Measurements from ENCODE around the gene DOHH.

- TF ChIP-seq EZH2 (IDR thresholded peaks at IDR 0.05; ENCODE audit: low read depth, unreplicated experiment) (no peak), POLR2AphosphoS5 (IDR thresholded peaks at IDR 0.05; ENCODE audit: low read depth) (peak; percentile 44; the same call in 1 of the 2 replicates), EZH2phosphoT487 (IDR thresholded peaks at IDR 0.05; ENCODE audit: unreplicated experiment) (no peak), ZNF331 (CRISPR knock-in tag; IDR thresholded peaks at IDR 0.05; ENCODE audit: low read depth) (no peak)
- TF ChIP-seq, protein P1, sequence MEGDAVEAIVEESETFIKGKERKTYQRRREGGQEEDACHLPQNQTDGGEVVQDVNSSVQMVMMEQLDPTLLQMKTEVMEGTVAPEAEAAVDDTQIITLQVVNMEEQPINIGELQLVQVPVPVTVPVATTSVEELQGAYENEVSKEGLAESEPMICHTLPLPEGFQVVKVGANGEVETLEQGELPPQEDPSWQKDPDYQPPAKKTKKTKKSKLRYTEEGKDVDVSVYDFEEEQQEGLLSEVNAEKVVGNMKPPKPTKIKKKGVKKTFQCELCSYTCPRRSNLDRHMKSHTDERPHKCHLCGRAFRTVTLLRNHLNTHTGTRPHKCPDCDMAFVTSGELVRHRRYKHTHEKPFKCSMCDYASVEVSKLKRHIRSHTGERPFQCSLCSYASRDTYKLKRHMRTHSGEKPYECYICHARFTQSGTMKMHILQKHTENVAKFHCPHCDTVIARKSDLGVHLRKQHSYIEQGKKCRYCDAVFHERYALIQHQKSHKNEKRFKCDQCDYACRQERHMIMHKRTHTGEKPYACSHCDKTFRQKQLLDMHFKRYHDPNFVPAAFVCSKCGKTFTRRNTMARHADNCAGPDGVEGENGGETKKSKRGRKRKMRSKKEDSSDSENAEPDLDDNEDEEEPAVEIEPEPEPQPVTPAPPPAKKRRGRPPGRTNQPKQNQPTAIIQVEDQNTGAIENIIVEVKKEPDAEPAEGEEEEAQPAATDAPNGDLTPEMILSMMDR (conservative IDR thresholded peaks at IDR 0.05; ENCODE audit: low read depth in 2 of 2) = no peak
- TF ChIP-seq, protein P2, sequence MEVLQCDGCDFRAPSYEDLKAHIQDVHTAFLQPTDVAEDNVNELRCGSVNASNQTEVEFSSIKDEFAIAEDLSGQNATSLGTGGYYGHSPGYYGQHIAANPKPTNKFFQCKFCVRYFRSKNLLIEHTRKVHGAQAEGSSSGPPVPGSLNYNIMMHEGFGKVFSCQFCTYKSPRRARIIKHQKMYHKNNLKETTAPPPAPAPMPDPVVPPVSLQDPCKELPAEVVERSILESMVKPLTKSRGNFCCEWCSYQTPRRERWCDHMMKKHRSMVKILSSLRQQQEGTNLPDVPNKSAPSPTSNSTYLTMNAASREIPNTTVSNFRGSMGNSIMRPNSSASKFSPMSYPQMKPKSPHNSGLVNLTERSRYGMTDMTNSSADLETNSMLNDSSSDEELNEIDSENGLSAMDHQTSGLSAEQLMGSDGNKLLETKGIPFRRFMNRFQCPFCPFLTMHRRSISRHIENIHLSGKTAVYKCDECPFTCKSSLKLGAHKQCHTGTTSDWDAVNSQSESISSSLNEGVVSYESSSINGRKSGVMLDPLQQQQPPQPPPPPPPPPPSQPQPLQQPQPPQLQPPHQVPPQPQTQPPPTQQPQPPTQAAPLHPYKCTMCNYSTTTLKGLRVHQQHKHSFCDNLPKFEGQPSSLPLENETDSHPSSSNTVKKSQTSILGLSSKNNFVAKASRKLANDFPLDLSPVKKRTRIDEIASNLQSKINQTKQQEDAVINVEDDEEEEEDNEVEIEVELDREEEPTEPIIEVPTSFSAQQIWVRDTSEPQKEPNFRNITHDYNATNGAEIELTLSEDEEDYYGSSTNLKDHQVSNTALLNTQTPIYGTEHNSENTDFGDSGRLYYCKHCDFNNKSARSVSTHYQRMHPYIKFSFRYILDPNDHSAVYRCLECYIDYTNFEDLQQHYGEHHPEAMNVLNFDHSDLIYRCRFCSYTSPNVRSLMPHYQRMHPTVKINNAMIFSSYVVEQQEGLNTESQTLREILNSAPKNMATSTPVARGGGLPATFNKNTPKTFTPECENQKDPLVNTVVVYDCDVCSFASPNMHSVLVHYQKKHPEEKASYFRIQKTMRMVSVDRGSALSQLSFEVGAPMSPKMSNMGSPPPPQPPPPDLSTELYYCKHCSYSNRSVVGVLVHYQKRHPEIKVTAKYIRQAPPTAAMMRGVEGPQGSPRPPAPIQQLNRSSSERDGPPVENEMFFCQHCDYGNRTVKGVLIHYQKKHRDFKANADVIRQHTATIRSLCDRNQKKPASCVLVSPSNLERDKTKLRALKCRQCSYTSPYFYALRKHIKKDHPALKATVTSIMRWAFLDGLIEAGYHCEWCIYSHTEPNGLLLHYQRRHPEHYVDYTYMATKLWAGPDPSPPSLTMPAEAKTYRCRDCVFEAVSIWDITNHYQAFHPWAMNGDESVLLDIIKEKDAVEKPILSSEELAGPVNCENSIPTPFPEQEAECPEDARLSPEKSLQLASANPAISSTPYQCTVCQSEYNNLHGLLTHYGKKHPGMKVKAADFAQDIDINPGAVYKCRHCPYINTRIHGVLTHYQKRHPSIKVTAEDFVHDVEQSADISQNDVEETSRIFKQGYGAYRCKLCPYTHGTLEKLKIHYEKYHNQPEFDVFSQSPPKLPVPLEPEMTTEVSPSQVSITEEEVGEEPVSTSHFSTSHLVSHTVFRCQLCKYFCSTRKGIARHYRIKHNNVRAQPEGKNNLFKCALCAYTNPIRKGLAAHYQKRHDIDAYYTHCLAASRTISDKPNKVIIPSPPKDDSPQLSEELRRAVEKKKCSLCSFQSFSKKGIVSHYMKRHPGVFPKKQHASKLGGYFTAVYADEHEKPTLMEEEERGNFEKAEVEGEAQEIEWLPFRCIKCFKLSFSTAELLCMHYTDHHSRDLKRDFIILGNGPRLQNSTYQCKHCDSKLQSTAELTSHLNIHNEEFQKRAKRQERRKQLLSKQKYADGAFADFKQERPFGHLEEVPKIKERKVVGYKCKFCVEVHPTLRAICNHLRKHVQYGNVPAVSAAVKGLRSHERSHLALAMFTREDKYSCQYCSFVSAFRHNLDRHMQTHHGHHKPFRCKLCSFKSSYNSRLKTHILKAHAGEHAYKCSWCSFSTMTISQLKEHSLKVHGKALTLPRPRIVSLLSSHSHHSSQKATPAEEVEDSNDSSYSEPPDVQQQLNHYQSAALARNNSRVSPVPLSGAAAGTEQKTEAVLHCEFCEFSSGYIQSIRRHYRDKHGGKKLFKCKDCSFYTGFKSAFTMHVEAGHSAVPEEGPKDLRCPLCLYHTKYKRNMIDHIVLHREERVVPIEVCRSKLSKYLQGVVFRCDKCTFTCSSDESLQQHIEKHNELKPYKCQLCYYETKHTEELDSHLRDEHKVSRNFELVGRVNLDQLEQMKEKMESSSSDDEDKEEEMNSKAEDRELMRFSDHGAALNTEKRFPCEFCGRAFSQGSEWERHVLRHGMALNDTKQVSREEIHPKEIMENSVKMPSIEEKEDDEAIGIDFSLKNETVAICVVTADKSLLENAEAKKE (CRISPR knock-in tag; IDR thresholded peaks at IDR 0.05) = no peak
Observed at GRCh38 chr19:3443840-3444694, 56.4 kb downstream of the DOHH start.
